Astrocyte (in vitro differentiated cells and primary cell): ENCODE data around the gene ZFR2.

Experiments
- CTCF ChIP-seq: IDR thresholded peaks from 2 replicates; pipeline ENCODE4 v1.5.1; 2011; ENCODE audit warnings: low read depth, mild to moderate bottlenecking, inconsistent platforms, low read length, moderate library complexity; ENCODE audit not compliant: insufficient read depth
- EZH2 ChIP-seq: IDR thresholded peaks from 2 replicates; pipeline ENCODE4 v1.6.1; 2012; ENCODE audit warnings: mild to moderate bottlenecking, low read length, inconsistent platforms; ENCODE audit not compliant: insufficient read depth

- TF ChIP-seq EZH2 (no peak), CTCF (no peak)
Observed at GRCh38 chr19:3793799-3794198, 75.0 kb downstream of the ZFR2 start.
